Keratinocyte (primary cell): ENCODE data around the gene POR. TPM values are rescaled to one million over a fixed set of nuclear protein-coding genes. Genes with fewer than 3 reads are reported as not detected.
A peak's percentile ranks its signal among the peaks of the same experiment; 100 is the strongest.

ENCODE experiments used
- DNase-seq: peaks from one replicate; pipeline ENCODE4 v3.0.0-alpha.2; 2011; ENCODE audit warnings: low read depth, missing footprints, low spot score
- FAIRE-seq: peaks from 2 replicates; lab custom pipeline; 2011; peaks lifted over from hg19 to GRCh38; lab: Jason Lieb, UNC
- H2AFZ ChIP-seq: 2 replicates; pipeline ENCODE4 v1.6.0; 2012; ENCODE audit warnings: low read length, control low read depth, inconsistent platforms; ENCODE audit not compliant: control insufficient read depth
- H3K27ac ChIP-seq: 2 replicates; pipeline ENCODE4 v1.5.1; 2011; ENCODE audit warnings: low read length; ENCODE audit not compliant: control insufficient read depth, insufficient read depth
- H3K27me3 ChIP-seq: 3 replicates; pipeline ENCODE4 v1.6.0; 2011; ENCODE audit warnings: low read length; ENCODE audit not compliant: control insufficient read depth, insufficient read depth; ENCODE audit errors: extremely low read depth
- H3K36me3 ChIP-seq, 2 experiments: 2 replicates in 1 of 2; 3 replicates in 1 of 2; pipeline ENCODE4 v1.5.1; 2011; ENCODE audit warnings: low read length in 2 of 2, mild to moderate bottlenecking in 1 of 2; ENCODE audit not compliant: control insufficient read depth in 2 of 2, insufficient read depth in 2 of 2; ENCODE audit errors: extremely low read depth in 1 of 2
- H3K4me1 ChIP-seq: 3 replicates; pipeline ENCODE4 v1.5.1; 2011; ENCODE audit warnings: low read length; ENCODE audit not compliant: control insufficient read depth, insufficient read depth; ENCODE audit errors: extremely low read depth
- H3K4me2 ChIP-seq: 3 replicates; pipeline ENCODE4 v1.6.0; 2011; ENCODE audit warnings: low read depth, low read length; ENCODE audit not compliant: control insufficient read depth, insufficient read depth; ENCODE audit errors: extremely low read depth
- H3K4me3 ChIP-seq, 3 experiments: fragments of 200-600 bp in 1 of 3; sonication (generic) in 1 of 3; 2 replicates in 2 of 3; 3 replicates in 1 of 3; pipeline ENCODE4 v1.5.1; 2011 to 2016; ENCODE audit warnings: low read length in 3 of 3, mild to moderate bottlenecking in 3 of 3, control low read depth in 2 of 3, inconsistent platforms in 1 of 3, low read depth in 1 of 3, mixed read lengths in 1 of 3, mixed run types in 1 of 3, moderate library complexity in 1 of 3; ENCODE audit not compliant: control insufficient read depth in 2 of 3, insufficient read depth in 2 of 3; ENCODE audit errors: extremely low read depth in 1 of 3
- H3K79me2 ChIP-seq: 2 replicates; pipeline ENCODE4 v1.6.0; 2012; ENCODE audit warnings: low read length; ENCODE audit not compliant: control insufficient read depth, insufficient read depth
- H3K9ac ChIP-seq: 3 replicates; pipeline ENCODE4 v1.6.0; 2011; ENCODE audit warnings: low read length; ENCODE audit not compliant: control insufficient read depth, insufficient read depth; ENCODE audit errors: extremely low read depth
- H3K9me1 ChIP-seq: 3 replicates; pipeline ENCODE4 v1.6.0; 2011; ENCODE audit warnings: low read length; ENCODE audit not compliant: control insufficient read depth, insufficient read depth; ENCODE audit errors: extremely low read depth
- H3K9me3 ChIP-seq: 2 replicates; pipeline ENCODE4 v1.5.1; 2012; ENCODE audit warnings: low read depth, low read length; ENCODE audit not compliant: control insufficient read depth
- H4K20me1 ChIP-seq: 3 replicates; pipeline ENCODE4 v1.6.0; 2011; ENCODE audit warnings: low read length; ENCODE audit not compliant: control insufficient read depth, insufficient read depth; ENCODE audit errors: extremely low read depth
- CTCF ChIP-seq, 3 experiments: IDR thresholded peaks in 1 of 3; conservative IDR thresholded peaks in 1 of 3; optimal IDR thresholded peaks in 1 of 3; 2 replicates in 2 of 3; 3 replicates in 1 of 3; pipeline versions ENCODE3 to v1.5.1; 2011; ENCODE audit warnings: low read length in 3 of 3, mild to moderate bottlenecking in 3 of 3, moderate library complexity in 2 of 3, control low read depth in 1 of 3, inconsistent platforms in 1 of 3; ENCODE audit not compliant: insufficient read depth in 2 of 3; ENCODE audit errors: extremely low read depth in 1 of 3
- EZH2 ChIP-seq: IDR thresholded peaks from one replicate; pipeline ENCODE4 v1.6.1; 2012; ENCODE audit warnings: inconsistent platforms, mild to moderate bottlenecking, low read length, moderate library complexity
- dilution Hi-C: fragments of 300-500 bp; cut with MboI; formaldehyde crosslinking; loops from one replicate; pipeline ENCODE4 v1.7.0; 2020; ENCODE audit warnings: low sequenced_read_pairs; ENCODE audit not compliant: extremely low pct_ligation_motif_present
- polyA plus RNA-seq, 5 experiments: library from polyadenylated mRNA; depleted of rRNA in 3 of 5; stranded (reverse) in 3 of 5; stranded (forward) in 1 of 5; unstranded in 1 of 5; fragments of >200 nt; gene quantifications; 1 replicate in 1 of 5; 2 replicates in 3 of 5; 3 replicates in 1 of 5; pipeline versions ENCODE4 v1.2.1 to v1.2.3, GENCODE V29; 2011 to 2012; ENCODE audit warnings: missing spikeins in 2 of 5, low read depth in 1 of 5, low replicate concordance in 1 of 5

Gene POR
- polyA plus RNA-seq, 1 donor (not counting 4 experiments of a cell fraction or from before 2014, with no cell fraction given) = 28.6 TPM

- FAIRE-seq = no peak
These were observed 743 bp upstream of the POR start for GRCh38 chr7:75914169-75914654.

DNA sequence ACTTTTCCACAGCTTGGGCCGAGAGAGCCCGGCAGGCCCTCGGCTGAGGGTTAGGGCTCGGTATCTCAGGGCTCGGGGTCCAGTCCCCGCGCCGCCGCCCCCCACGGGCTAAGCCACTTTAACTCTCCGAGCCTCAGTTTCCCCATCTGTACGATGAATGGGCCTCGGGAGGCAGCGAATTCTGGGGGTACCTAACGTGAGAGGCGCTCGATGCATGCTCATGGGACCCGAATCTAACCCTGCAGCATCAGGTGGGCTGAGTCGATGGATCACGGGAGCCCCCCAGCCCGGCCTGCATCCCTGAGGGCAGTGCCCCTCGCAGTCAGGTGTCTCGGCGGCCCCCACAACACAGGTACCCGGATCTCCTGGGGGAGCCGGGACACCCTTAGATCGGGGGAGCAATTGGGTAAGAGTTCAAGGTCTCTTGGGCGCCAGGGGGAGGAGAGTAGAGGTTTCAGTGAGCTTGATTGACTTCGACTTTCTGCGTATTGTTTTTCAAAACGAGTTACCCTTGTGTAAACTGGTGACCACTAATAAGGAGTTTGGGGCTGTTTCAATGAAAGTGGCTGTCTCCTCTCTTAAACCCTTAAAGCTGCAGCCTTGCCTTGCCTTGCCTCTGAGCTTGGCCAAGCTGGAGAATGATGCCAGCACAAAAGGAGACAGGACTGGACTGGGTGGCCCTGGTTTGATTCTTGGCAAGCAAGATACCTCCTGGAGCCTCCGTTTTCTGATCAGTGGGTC lies 631 bp downstream of the POR start:
- no peak for TF ChIP-seq CTCF (optimal IDR thresholded peaks at IDR 0.05 in 1 of 3, IDR thresholded peaks at IDR 0.05 in 1 of 3, conservative IDR thresholded peaks at IDR 0.05 in 1 of 3; ENCODE audit: extremely low read depth in 1 of 3, insufficient read depth in 2 of 3, low read length in 3 of 3)
- no peak for TF ChIP-seq EZH2
- H3K36me3 ChIP-seq = no peaks in the 10 kb centered on the region
- H3K27me3 ChIP-seq = no peaks in the 10 kb centered on the region
- H3K9me3 ChIP-seq = no peaks in the 10 kb centered on the region
- H2AFZ ChIP-seq = peak overlapping the region; percentile 62
- H3K9me1 ChIP-seq = no peaks in the 10 kb centered on the region
- H3K4me1 ChIP-seq = peaks cover 13% of the 10 kb centered on the region
- peaks cover 38% of the 10 kb centered on the region for H3K79me2 ChIP-seq
- no peak for FAIRE-seq
- H4K20me1 ChIP-seq = peaks cover 4% of the 10 kb centered on the region
- H3K27ac ChIP-seq = peak overlapping the region; percentile 71
- no peak for DNase-seq
- H3K9ac ChIP-seq = peak overlapping the region; percentile 90
- dilution Hi-C loops = no loop called here
- peak overlapping the region; percentile 97 for H3K4me2 ChIP-seq
- H3K4me3 ChIP-seq = peak overlapping the region; percentile 94 to 96 (median 96)

More at GRCh38 chr7:75914169-75914654, 743 bp upstream of the POR start:
- peaks cover 30% of the 10 kb centered on the region for H3K79me2 ChIP-seq
- H3K27ac ChIP-seq = peak overlapping the region; percentile 77
- peak overlapping the region; percentile 90 for H3K9ac ChIP-seq
- H4K20me1 ChIP-seq = peaks cover 2% of the 10 kb centered on the region
- peak overlapping the region; percentile 81 to 96 (median 81) for H3K4me3 ChIP-seq
- DNase-seq = no peak
- H3K4me2 ChIP-seq = peak overlapping the region; percentile 81
- no peak for TF ChIP-seq CTCF (optimal IDR thresholded peaks at IDR 0.05 in 1 of 3, IDR thresholded peaks at IDR 0.05 in 1 of 3, conservative IDR thresholded peaks at IDR 0.05 in 1 of 3; ENCODE audit: extremely low read depth in 1 of 3, insufficient read depth in 2 of 3, low read length in 3 of 3)
- no peak for TF ChIP-seq EZH2
- no peaks in the 10 kb centered on the region for H3K9me1 ChIP-seq
- H3K9me3 ChIP-seq = no peaks in the 10 kb centered on the region
- no peaks in the 10 kb centered on the region for H3K36me3 ChIP-seq
- dilution Hi-C loops = no loop called here
- H3K27me3 ChIP-seq = no peaks in the 10 kb centered on the region
- H3K4me1 ChIP-seq = peaks cover 13% of the 10 kb centered on the region
- peak overlapping the region; percentile 95 for H2AFZ ChIP-seq
